HG02938 (cell line): ENCODE data around the gene AS3MT.
A peak's percentile ranks its signal among the peaks of the same experiment; 100 is the strongest.
"Not testable (repeated sequence)": the region's sequence is repeated elsewhere in the genome, so short reads cannot be mapped to it uniquely, and the experiment has no call there.

Source experiments
- ATAC-seq: cut with Tn5 transposase; IDR thresholded peaks from one replicate; pipeline ENCODE4 v1.9.1; 2021; ENCODE audit warnings: mild to moderate bottlenecking, moderate library complexity; ENCODE audit not compliant: unreplicated experiment

The AS3MT gene

DNA sequence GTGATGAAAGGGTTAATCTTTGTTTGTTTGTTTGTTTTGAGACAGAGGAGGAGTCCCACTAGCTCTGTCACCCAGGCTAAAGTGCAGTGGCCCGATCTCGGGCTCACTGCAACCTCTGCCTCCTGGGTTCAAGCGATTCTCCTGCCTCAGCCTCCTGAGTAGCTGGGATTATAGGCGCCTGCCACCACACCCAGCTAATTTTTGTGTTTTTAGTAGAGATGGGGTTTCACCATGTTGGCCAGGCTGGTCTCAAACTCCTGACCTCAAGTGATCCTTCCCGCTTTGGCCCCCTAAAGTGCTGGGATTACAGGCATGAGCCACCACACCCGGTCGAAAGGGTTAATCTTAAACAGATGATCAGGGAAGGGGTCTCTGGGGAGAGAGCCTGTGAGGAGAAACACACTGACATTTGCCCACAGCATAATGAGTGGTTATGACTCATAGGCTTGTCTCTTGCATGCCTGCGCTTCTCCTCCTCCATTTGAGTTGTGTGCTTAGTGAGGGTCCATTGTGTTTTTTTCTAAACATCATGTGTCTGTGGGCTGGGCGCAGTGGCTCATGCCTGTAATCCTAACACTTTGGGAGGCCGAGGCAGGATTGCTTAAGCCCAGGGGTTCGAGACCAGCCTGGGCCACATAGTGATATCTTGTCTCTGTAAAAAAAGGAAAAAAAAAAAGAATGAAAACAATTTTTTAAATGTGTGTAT, 13.4 kb upstream of the AS3MT start:
- ATAC-seq, result not testable (repeated sequence)

DNA sequence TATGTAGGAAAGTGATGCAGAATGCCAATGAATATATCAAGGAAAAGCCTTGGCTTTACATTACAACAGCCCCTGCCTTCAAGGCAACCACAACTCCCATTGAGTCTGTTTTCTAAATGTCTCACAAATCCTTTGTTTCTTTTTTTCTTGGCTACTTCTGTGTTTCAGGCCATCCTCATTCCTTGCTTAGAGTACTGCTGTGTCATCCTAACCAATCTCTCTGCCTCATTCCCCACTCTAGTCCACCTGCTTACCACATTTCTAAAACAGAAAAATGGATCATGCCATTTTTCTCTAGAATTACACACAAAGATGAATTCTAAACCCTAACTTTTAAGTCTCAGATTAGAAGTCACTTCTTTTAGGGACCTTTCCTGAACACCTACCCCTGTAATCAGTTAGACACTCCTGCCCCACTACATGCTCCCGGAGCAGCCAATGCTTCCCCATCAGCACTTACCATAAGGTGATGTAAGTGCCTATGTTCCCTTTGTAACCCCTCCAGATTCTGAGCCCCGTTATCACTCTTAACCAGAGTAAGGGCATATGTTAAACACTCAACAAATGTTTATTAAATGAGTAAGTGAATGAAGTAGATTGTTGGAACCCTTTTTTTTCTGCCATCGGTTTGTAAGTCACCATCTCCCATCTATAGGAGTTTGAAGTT, 12.4 kb upstream of the AS3MT start:
- ATAC-seq, result no peak

DNA sequence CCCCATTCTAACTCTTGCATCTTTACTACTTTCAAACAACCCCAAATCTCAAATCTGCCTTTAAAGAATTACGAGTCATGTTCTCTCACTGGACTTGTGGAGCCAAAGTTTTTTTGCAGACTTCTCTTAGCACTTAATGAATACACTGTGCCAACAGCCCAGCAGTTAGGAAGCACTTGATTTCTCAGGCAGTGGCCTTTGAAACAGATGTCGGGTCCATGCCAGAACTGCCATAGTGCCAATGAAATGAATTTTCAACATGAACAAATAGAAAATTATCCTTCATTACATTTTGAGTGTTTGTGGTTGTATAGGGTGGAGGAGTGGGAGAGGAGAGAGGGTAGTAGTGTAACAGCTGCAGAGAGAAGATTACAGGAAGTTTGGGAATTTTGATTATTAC, 9.4 kb upstream of the AS3MT start:
- no peak for ATAC-seq

DNA sequence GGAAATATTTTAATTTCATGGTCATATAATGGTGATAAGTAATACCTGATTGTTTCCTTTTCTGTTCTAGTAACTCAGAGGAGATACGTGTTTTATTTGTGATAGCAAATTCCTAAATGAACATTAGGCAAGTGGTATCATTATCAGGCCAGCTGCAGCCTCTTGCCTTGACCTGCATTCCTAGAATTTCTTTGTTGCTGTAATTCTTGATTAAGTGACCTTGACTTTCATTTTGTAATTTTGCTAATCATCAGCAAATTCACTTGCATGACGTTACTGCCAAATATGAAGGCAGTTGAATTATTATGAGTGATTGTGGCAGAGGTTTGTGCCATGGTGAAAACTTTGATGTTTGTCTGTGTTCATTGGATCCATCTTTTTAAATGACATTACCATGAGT, 5.6 kb upstream of the AS3MT start:
- no peak for ATAC-seq

DNA sequence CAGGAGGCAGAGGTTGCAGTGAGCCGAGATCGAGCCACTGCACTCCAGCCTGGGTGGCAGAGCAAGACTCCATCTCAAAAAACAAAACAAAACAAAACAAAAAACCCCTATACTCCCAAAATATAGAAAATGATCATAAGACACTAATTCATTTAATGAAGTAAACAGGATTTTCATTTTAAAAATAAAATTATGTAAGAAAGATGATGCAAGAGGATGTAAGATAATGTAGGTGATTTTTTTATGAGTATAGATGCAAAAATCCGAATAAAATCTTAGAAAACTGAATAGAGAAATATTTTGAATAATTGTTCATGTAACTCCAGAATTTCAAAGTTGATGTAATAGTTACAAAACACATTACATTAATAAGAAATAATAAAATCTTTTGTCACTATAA, 3.6 kb upstream of the AS3MT start:
- no peak for ATAC-seq

DNA sequence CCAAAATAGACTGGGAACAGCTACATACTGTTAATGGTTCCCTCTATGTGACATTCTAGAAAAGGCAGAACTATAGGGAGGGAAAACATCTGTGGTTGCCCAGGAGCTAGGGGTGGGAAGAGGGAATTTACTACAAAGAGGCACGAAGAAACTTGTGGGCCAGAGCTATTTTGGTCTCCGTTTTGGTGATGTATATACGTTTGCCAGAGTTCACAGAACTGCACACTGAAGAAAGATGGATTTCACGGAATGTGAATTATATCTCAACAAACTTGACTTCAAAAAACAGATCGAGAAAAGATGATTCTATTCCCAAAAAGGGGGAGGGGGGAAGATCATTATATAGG, 386 bp upstream of the AS3MT start:
- no peak for ATAC-seq

DNA sequence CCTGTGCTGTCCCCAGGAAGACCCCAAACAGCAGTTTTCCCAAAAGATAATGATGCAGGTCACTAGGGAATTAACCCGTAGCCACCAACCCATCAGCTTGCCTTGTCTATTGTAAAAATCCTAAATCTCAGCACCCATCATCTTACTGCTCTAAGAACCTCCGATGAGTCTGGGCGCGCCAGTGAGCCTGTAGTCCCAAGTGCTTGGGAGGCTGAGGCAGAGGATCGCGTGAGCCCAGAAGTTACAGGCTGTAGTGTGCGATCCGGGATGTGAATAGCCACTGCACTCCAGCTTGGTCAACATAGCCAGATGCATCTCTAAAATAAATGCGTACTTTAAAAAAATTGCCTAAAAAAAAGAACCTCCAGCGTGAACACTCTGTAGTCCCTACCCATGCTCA, 951 bp downstream of the AS3MT start:
- ATAC-seq, result no peak

DNA sequence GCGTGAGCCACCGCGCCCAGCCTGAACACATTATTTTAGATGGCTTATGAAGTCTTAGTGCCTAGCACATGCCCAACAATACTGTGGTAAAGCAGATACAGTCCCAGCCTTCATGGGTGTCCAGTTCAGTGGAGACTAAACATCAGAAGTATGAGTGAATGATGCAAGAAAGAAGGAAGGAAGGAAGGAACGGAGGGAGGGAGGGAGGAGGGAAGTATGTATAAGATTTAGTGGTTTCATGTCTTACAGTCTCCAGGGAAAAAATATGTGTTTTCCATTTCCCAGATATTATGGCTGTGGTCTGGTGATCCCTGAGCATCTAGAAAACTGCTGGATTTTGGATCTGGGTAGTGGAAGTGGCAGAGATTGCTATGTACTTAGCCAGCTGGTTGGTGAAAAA, 2.9 kb downstream of the AS3MT start:
- no peak for ATAC-seq

DNA sequence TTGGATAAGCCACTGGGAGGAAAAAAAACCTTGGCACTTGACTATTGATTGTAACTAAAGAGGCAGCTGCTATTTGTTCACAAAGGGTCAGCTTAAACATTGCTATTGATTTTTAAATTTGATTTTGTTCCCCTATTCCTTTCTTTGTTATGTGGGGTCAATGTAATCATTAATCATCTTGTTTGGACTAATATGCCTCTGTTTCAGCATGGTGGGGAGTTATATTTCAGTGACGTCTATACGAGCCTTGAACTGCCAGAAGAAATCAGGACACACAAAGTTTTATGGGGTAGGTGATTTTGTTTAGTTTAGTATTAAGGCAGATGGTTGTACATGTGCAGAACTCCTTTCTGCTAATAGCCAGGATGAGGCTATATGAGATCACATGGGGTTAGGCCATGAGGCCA, 7.5 kb downstream of the AS3MT start:
- ATAC-seq, result no peak

DNA sequence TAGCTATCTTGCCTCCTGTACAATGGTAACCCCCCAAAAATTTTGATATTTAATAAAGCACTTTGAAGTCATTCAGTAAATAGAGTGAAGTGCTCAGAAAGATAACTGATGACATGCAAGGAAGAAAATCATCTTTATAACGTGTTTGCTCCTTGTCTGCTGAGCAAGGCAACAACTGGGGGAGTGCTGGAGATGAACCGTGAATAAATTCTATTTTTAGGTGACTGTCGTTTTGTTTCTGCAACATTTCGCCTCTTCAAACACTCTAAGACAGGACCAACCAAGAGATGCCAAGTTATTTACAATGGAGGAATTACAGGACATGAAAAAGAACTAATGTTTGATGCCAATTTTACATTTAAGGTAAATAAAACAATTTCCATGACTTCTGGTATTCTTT, 9.4 kb downstream of the AS3MT start:
- ATAC-seq, result no peak

DNA sequence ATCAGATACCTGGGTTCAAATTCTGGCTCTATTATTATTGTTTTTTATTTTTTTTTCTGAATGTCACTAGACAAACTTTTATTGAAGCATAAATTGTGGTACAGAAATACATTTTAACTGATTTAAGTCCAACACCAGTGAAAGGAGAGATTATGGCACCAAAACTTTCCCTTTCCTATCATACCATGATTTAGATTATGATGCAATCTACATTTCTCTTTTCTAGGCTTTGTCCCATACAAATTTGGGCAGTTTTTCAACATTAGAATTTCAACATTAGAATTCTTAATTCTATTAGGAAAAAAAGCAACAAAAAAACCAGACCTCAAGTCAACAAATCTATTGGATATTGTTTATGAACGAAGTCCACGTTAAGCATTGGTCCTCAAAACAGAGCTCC, 11.0 kb downstream of the AS3MT start:
- no peak for ATAC-seq

DNA sequence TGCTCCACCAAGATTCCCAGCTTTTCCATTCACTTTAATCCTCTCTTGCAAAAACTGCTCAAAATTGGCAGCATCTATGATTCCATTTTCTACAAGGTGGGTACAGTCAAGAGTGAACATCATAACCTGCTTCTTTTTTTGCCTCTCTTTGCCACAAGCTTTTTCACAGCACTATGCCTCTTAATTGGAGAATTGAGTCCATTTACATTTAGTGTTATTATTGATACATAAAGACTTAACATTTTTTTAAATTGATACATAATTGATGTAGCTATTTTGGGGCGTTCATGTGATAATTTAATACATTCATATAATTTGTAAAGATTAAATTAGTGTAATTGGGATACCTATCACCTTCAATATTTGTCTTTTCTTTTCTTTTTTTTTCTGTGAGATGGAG, 18.8 kb downstream of the AS3MT start:
- no peak for ATAC-seq

DNA sequence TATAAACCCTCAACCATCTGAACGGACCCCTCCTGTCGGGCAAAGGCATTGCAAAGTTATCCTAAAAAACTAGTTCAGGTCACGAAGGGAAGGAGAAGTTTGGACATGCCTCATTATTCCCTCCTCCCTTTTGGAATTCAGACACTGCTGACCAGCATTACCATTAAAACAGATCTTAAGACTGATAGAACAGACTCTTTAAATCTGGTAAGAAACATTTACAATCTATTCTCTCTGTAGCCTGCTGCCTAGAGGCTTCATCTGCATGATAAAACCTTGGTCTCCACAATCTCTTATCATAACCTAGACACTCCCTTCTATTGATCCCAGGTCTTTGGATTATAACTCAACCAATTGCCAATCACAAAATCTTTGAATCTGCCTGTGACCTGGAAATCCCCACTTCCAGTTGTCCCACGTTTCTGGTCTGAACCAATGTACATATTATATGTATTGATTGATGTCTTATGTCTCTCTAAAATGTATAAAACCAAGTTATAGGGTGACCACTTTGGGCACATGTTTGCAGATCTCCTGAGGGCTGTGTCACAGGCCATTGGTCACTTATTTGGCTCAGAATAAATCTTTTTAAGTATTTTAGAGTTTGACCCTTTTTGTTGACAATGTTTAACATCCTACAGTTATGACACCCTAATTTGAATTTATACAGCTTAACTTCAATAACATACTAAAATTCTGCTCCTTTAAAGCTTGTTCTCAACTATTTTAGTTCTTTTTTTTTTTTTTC, 25.4 kb downstream of the AS3MT start:
- no peak for ATAC-seq

DNA sequence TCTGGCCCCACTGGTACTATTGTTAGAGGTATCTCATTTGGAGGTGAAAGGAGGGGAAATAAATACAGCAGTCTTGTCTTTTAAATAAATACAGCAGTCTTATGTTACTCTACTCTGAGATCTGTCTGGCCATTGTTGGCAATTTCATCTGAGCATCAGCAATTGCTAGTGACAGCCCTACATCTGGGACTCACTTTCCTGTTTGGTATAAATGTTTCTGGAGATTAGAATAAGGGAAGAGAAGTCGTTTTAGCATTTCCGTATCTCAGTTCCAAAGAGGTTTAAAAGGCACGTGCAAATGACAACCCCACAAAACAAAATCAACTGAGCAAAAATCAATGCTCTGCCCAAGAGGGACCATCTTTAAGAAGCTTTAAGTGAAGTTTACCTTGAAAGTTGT, 30.7 kb downstream of the AS3MT start:
- ATAC-seq, result no peak

DNA sequence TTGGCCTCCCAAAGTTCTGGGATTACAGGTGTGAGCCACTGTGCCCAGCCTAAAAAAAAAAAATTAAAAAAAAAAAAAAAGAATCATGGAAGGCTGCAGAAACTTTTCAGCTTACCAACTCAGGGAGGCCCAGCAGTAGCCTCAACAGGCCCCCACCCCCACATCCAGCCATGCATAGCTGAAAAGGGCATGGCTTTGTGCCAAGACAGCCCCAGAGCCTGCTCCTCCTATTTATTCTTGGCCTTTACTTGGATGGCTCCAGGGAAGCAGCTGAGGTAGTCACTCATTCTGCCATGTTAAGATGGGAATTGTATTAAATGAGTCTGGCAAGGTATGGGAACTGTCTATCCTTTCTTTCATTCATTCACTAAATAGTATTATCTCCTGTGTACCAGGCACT, 35.1 kb downstream of the AS3MT start:
- ATAC-seq, result no peak

DNA sequence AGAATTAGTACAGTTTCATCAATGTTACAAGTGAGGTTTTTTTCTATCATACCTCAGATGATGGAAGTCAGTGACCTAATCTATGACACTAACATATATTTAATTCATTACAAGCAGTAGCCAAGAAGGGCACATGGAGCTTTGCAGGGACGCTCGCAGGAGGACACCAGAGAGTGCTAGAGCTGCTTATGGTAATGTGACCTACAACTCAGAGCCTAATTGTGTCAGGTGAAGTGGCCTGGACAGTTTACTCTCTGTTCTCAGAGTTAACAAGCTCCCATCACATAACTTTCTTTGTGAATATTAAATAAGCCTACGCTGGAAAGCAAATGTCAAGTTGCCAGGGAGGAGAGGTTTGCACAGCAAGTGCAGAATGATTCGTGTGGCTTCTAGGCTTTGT, 37.2 kb downstream of the AS3MT start:
- no peak for ATAC-seq

DNA sequence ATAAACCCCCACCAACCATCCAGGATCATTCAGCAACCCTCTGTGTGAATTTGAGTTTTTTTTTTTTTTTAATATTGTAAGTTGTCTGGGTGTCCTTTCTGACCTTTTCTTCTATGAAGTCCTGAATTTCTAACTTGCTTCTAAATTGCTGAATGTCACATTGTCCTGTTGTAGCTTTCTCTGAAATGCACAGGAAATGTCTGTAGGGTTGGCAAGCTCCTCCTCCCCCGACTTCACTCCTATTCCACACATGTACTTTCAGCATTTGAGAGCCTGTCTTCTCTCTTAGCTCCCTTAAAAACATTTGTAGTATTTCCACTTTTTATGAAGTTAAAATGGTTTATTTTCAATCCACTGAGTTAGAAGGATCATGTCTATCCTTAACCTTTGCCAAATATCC, 45.5 kb downstream of the AS3MT start:
- ATAC-seq, result no peak

DNA sequence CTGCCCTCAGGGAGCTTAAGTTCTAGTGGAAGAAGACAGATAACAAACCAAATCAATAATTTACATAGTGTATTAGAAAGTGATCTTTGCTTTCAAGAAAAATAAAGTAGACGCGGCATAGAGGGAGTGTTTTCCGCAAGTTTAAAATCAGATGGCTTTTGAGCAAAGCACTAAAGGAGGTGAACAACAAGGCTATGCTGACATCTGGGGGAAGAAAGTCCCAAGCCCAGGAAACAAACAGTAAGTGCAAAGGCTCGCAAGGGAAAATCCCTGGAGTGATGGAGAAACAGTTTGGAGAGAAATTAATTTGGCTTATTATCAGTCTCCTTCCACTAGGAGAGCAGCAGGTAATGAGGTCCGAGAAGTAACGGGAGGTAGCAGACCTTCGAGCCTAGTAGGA, 46.9 kb downstream of the AS3MT start:
- no peak for ATAC-seq

DNA sequence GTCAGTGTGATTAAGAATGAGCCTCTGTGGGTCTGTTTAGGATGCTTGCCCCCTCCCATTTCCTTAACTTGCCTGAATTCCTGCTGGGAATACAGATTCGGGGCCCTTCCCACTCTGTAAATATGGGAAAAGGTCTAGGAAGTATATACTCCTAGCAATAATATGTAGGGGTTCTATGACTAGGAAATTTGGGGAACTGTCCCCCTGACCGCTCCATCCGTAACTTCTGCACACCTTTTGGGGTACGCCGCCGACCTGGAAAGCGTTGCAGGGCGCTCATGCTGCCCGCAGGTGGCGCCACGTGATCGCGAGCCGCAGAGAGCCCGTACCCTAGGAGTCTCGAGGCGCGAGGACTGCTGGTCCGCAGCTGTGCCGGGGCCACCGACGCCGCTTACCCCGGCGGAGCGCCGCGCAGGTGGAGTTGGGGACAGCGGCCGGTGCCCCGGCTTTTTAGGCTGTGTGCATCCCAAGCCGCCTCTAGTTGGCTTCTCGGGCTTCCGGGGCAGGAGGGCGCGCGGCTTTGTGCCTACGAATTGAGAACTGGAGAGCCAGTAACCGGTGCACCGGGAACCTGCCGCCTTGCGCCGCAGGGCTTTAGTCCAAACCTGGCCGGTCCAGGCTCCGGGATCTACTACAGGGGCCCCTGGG, 48.2 kb downstream of the AS3MT start:
- peak; percentile 29 for ATAC-seq

DNA sequence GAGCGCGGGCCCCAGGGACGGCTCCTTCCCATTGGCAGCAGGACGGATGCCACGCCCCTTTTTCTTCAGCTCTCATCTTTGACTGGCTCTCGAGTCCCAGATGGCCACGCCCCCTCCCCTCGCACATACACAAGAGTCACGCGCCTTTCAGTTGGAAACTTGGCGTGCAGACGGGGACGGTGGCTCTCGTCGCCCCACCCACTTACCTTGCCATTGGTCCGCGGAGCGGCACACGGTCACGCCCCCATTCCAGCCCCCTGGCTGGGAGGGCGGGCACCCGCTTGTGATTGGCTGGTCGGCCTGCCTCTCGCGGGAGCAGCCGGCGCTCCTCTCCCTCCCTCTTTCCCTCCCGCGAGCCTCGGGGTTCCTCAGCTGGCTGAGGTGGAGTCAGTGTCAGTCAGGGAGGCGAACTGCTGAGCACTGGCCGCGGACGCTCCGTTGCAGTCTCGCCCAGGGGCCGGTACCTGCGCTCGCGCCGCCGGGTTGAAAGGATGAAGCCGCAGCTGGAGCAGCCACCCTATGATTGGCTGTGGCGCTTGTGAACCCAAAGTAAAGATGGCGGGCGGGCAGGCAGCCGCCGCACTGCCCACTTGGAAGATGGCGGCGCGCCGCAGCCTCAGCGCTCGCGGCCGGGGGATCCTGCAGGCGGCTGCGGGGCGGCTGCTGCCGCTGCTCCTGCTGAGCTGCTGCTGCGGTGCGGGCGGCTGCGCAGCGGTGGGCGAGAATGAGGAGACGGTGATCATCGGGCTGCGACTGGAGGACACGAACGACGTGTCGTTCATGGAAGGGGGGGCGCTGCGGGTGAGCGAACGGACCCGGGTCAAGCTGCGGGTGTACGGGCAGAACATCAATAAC, 48.9 kb downstream of the AS3MT start, which contains the start of gene CNNM2:
Gene CNNM2 (plus strand): TSS at position 333 of the 855 bp plus-strand sequence. CDS start 187 bp downstream, at position 520.
- ATAC-seq, result peak; percentile 86

DNA sequence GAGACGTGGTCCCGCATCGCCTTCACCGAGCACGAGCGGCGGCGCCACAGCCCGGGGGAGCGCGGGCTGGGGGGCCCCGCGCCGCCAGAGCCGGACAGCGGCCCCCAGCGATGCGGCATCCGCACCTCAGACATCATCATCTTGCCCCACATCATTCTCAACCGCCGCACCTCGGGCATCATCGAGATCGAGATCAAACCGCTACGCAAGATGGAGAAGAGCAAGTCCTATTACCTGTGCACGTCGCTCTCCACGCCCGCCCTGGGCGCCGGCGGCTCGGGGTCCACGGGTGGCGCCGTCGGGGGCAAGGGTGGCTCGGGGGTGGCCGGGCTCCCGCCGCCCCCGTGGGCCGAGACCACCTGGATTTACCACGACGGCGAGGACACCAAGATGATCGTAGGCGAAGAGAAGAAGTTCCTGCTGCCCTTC, 49.6 kb downstream of the AS3MT start:
- no peak for ATAC-seq
